Measurements from ENCODE around the gene VWA3B.

The VWA3B gene

GRCh38 chr2:98160554-98160953 lies 73.6 kb downstream of the VWA3B start:
- no peak for TF ChIP-seq SUZ12 (IDR thresholded peaks at IDR 0.05; ENCODE audit: extremely low read depth, insufficient read depth, insufficient read length)
- TF ChIP-seq YY1 (IDR thresholded peaks at IDR 0.05; ENCODE audit: insufficient read depth, insufficient read length): no peak
- TF ChIP-seq ZNF274 (IDR thresholded peaks at IDR 0.05; ENCODE audit: low read depth, low read length): no peak
- Histone ChIP-seq H3K9ac (ENCODE audit: insufficient read length, low read depth) (no peak overlapping the region), H3K36me3 (ENCODE audit: insufficient read depth, insufficient read length, low read length) (no peaks in the 10 kb centered on the region), H3K4me1 (ENCODE audit: insufficient read depth, insufficient read length) (peaks cover 3% of the 10 kb centered on the region), H3K27me3 (ENCODE audit: insufficient read depth, insufficient read length) (no peaks in the 10 kb centered on the region), H3K9me3 (ENCODE audit: insufficient read depth, low read length) (no peaks in the 10 kb centered on the region), H3K4me3 (ENCODE audit: insufficient read length, low read depth) (no peak overlapping the region)
- no peak for DNase-seq (ENCODE audit: low read depth, low spot score)

GRCh38 chr2:98161186-98161585 lies 74.2 kb downstream of the VWA3B start:
- TF ChIP-seq SUZ12 (IDR thresholded peaks at IDR 0.05; ENCODE audit: extremely low read depth, insufficient read depth, insufficient read length) (no peak), YY1 (IDR thresholded peaks at IDR 0.05; ENCODE audit: insufficient read depth, insufficient read length) (no peak), ZNF274 (IDR thresholded peaks at IDR 0.05; ENCODE audit: low read depth, low read length) (no peak)
- H3K9me3 ChIP-seq (ENCODE audit: insufficient read depth, low read length): no peaks in the 10 kb centered on the region
- no peak overlapping the region for H3K9ac ChIP-seq (ENCODE audit: insufficient read length, low read depth)
- DNase-seq (ENCODE audit: low read depth, low spot score): no peak
- no peaks in the 10 kb centered on the region for H3K27me3 ChIP-seq (ENCODE audit: insufficient read depth, insufficient read length)
- no peaks in the 10 kb centered on the region for H3K36me3 ChIP-seq (ENCODE audit: insufficient read depth, insufficient read length, low read length)
- no peak overlapping the region for H3K4me3 ChIP-seq (ENCODE audit: insufficient read length, low read depth)
- peaks cover 3% of the 10 kb centered on the region for H3K4me1 ChIP-seq (ENCODE audit: insufficient read depth, insufficient read length)

- Histone ChIP-seq H3K27me3 (ENCODE audit: insufficient read depth, insufficient read length) (no peaks in the 10 kb centered on the region), H3K9ac (ENCODE audit: insufficient read length, low read depth) (no peak overlapping the region), H3K4me3 (ENCODE audit: insufficient read length, low read depth) (no peak overlapping the region), H3K36me3 (ENCODE audit: insufficient read depth, insufficient read length, low read length) (no peaks in the 10 kb centered on the region), H3K9me3 (ENCODE audit: insufficient read depth, low read length) (no peaks in the 10 kb centered on the region), H3K4me1 (ENCODE audit: insufficient read depth, insufficient read length) (peaks cover 3% of the 10 kb centered on the region)
- no peak for TF ChIP-seq SUZ12 (IDR thresholded peaks at IDR 0.05; ENCODE audit: extremely low read depth, insufficient read depth, insufficient read length)
- TF ChIP-seq YY1 (IDR thresholded peaks at IDR 0.05; ENCODE audit: insufficient read depth, insufficient read length): no peak
- no peak for TF ChIP-seq ZNF274 (IDR thresholded peaks at IDR 0.05; ENCODE audit: low read depth, low read length)
- no peak for DNase-seq (ENCODE audit: low read depth, low spot score)
Observed at GRCh38 chr2:98164256-98164655, 77.3 kb downstream of the VWA3B start.

- Histone ChIP-seq H3K4me3 (ENCODE audit: insufficient read length, low read depth) (no peak overlapping the region), H3K9me3 (ENCODE audit: insufficient read depth, low read length) (no peaks in the 10 kb centered on the region), H3K27me3 (ENCODE audit: insufficient read depth, insufficient read length) (no peaks in the 10 kb centered on the region), H3K36me3 (ENCODE audit: insufficient read depth, insufficient read length, low read length) (no peaks in the 10 kb centered on the region), H3K9ac (ENCODE audit: insufficient read length, low read depth) (no peak overlapping the region), H3K4me1 (ENCODE audit: insufficient read depth, insufficient read length) (peaks cover 3% of the 10 kb centered on the region)
- DNase-seq (ENCODE audit: low read depth, low spot score): no peak
- no peak for TF ChIP-seq YY1 (IDR thresholded peaks at IDR 0.05; ENCODE audit: insufficient read depth, insufficient read length)
- TF ChIP-seq SUZ12 (IDR thresholded peaks at IDR 0.05; ENCODE audit: extremely low read depth, insufficient read depth, insufficient read length): no peak
- TF ChIP-seq ZNF274 (IDR thresholded peaks at IDR 0.05; ENCODE audit: low read depth, low read length): no peak
Observed at GRCh38 chr2:98165516-98166071, 78.6 kb downstream of the VWA3B start.

GRCh38 chr2:98167916-98168315 lies 80.9 kb downstream of the VWA3B start:
- Histone ChIP-seq H3K36me3 (ENCODE audit: insufficient read depth, insufficient read length, low read length) (no peaks in the 10 kb centered on the region), H3K9me3 (ENCODE audit: insufficient read depth, low read length) (no peaks in the 10 kb centered on the region), H3K9ac (ENCODE audit: insufficient read length, low read depth) (no peak overlapping the region), H3K27me3 (ENCODE audit: insufficient read depth, insufficient read length) (no peaks in the 10 kb centered on the region), H3K4me3 (ENCODE audit: insufficient read length, low read depth) (no peak overlapping the region), H3K4me1 (ENCODE audit: insufficient read depth, insufficient read length) (peaks cover 3% of the 10 kb centered on the region)
- DNase-seq (ENCODE audit: low read depth, low spot score): no peak
- TF ChIP-seq ZNF274 (IDR thresholded peaks at IDR 0.05; ENCODE audit: low read depth, low read length): no peak
- TF ChIP-seq YY1 (IDR thresholded peaks at IDR 0.05; ENCODE audit: insufficient read depth, insufficient read length): no peak
- TF ChIP-seq SUZ12 (IDR thresholded peaks at IDR 0.05; ENCODE audit: extremely low read depth, insufficient read depth, insufficient read length): no peak

- H3K9ac ChIP-seq (ENCODE audit: insufficient read length, low read depth): no peak overlapping the region
- TF ChIP-seq ZNF274 (IDR thresholded peaks at IDR 0.05; ENCODE audit: low read depth, low read length) (no peak), SUZ12 (IDR thresholded peaks at IDR 0.05; ENCODE audit: extremely low read depth, insufficient read depth, insufficient read length) (no peak), YY1 (IDR thresholded peaks at IDR 0.05; ENCODE audit: insufficient read depth, insufficient read length) (no peak)
- no peaks in the 10 kb centered on the region for H3K9me3 ChIP-seq (ENCODE audit: insufficient read depth, low read length)
- H3K36me3 ChIP-seq (ENCODE audit: insufficient read depth, insufficient read length, low read length): no peaks in the 10 kb centered on the region
- H3K27me3 ChIP-seq (ENCODE audit: insufficient read depth, insufficient read length): no peaks in the 10 kb centered on the region
- no peak overlapping the region for H3K4me3 ChIP-seq (ENCODE audit: insufficient read length, low read depth)
- H3K4me1 ChIP-seq (ENCODE audit: insufficient read depth, insufficient read length): no peaks in the 10 kb centered on the region
- DNase-seq (ENCODE audit: low read depth, low spot score): no peak
Observed at GRCh38 chr2:98170076-98170475, 83.1 kb downstream of the VWA3B start.

- no peaks in the 10 kb centered on the region for H3K36me3 ChIP-seq (ENCODE audit: insufficient read depth, insufficient read length, low read length)
- no peak for DNase-seq (ENCODE audit: low read depth, low spot score)
- TF ChIP-seq ZNF274 (IDR thresholded peaks at IDR 0.05; ENCODE audit: low read depth, low read length) (no peak), YY1 (IDR thresholded peaks at IDR 0.05; ENCODE audit: insufficient read depth, insufficient read length) (no peak), SUZ12 (IDR thresholded peaks at IDR 0.05; ENCODE audit: extremely low read depth, insufficient read depth, insufficient read length) (no peak)
- H3K27me3 ChIP-seq (ENCODE audit: insufficient read depth, insufficient read length): no peaks in the 10 kb centered on the region
- H3K4me1 ChIP-seq (ENCODE audit: insufficient read depth, insufficient read length): no peaks in the 10 kb centered on the region
- H3K4me3 ChIP-seq (ENCODE audit: insufficient read length, low read depth): no peak overlapping the region
- no peaks in the 10 kb centered on the region for H3K9me3 ChIP-seq (ENCODE audit: insufficient read depth, low read length)
- H3K9ac ChIP-seq (ENCODE audit: insufficient read length, low read depth): no peak overlapping the region
Observed at GRCh38 chr2:98172150-98172765, 85.3 kb downstream of the VWA3B start.

All from NT2/D1 (cell line).